HEK293 (cell line): Measurements from ENCODE around the gene PYDC1.

Source experiments
- ATF2 ChIP-seq: fragments of 450-650 bp; formaldehyde crosslinking; IDR thresholded peaks from 2 replicates; pipeline ENCODE4 v1.5.1; 2016; ENCODE audit warnings: missing biosample characterization, missing genetic modification characterization, low read depth
- CTCF ChIP-seq: fragments of 450-650 bp; formaldehyde crosslinking; IDR thresholded peaks from 2 replicates; pipeline ENCODE4 v1.5.1; 2016; ENCODE audit warnings: missing biosample characterization, missing genetic modification characterization
- ELK4 ChIP-seq: IDR thresholded peaks from 2 replicates; pipeline ENCODE4 v1.6.1; 2011; ENCODE audit warnings: mild to moderate bottlenecking, low read depth, low read length, borderline replicate concordance
- KLF10 ChIP-seq: fragments of 450-650 bp; IDR thresholded peaks from 2 replicates; pipeline ENCODE4 v1.5.1; 2018; ENCODE audit warnings: missing biosample characterization, mild to moderate bottlenecking, missing genetic modification characterization
- REST ChIP-seq: fragments of 450-650 bp; formaldehyde crosslinking; IDR thresholded peaks from 2 replicates; pipeline ENCODE4 v1.5.1; 2016; ENCODE audit warnings: missing biosample characterization, missing genetic modification characterization
- ZIC2 ChIP-seq: fragments of 450-650 bp; formaldehyde crosslinking; IDR thresholded peaks from 2 replicates; pipeline ENCODE4 v1.5.1; 2016; ENCODE audit warnings: missing biosample characterization, missing genetic modification characterization
- ZNF132 ChIP-seq: fragments of 450-650 bp; formaldehyde crosslinking; IDR thresholded peaks from 2 replicates; pipeline ENCODE4 v1.5.1; 2017; ENCODE audit warnings: missing biosample characterization, missing genetic modification characterization, borderline replicate concordance
- ZNF175 ChIP-seq: fragments of 450-650 bp; formaldehyde crosslinking; IDR thresholded peaks from 2 replicates; pipeline ENCODE4 v1.5.1; 2016; ENCODE audit warnings: missing biosample characterization, missing genetic modification characterization
- ZNF501 ChIP-seq: fragments of 450-650 bp; formaldehyde crosslinking; IDR thresholded peaks from 2 replicates; pipeline ENCODE4 v1.5.1; 2016; ENCODE audit warnings: missing biosample characterization, missing genetic modification characterization
- ZNF544 ChIP-seq: fragments of 450-650 bp; formaldehyde crosslinking; IDR thresholded peaks from 2 replicates; pipeline ENCODE4 v1.5.0; 2017; ENCODE audit warnings: missing biosample characterization, missing genetic modification characterization
- ZNF600 ChIP-seq: fragments of 450-650 bp; formaldehyde crosslinking; IDR thresholded peaks from 2 replicates; pipeline ENCODE4 v1.5.1; 2016; ENCODE audit warnings: missing biosample characterization, missing genetic modification characterization
- ZNF629 ChIP-seq: fragments of 450-650 bp; formaldehyde crosslinking; IDR thresholded peaks from 2 replicates; pipeline ENCODE4 v1.5.1; 2017; ENCODE audit warnings: missing biosample characterization, missing genetic modification characterization
- ZNF654 ChIP-seq: fragments of 450-650 bp; formaldehyde crosslinking; IDR thresholded peaks from 2 replicates; pipeline ENCODE4 v1.5.1; 2016; ENCODE audit warnings: low read depth, missing biosample characterization, missing genetic modification characterization

- TF ChIP-seq ZNF132 (no peak), ZNF544 (tag by site-specific recombination) (no peak), ATF2 (tag by site-specific recombination) (no peak), REST (tag by site-specific recombination) (no peak), ZIC2 (tag by site-specific recombination) (no peak), CTCF (tag by site-specific recombination) (no peak), ZNF175 (tag by site-specific recombination) (no peak), KLF10 (tag by site-specific recombination) (no peak), ZNF501 (no peak), ZNF629 (tag by site-specific recombination) (no peak), ELK4 (no peak), ZNF654 (tag by site-specific recombination) (no peak), ZNF600 (tag by site-specific recombination) (no peak)
Measured at GRCh38 chr16:31190061-31190460, 26.9 kb downstream of the PYDC1 start.
